ENCODE results near the gene ABHD8. TPM values are rescaled to one million over a fixed set of nuclear protein-coding genes. Genes with fewer than 3 reads are reported as not detected.

The ABHD8 gene
- total RNA-seq, 1 donor from 2014 or later = 16.9 TPM

- Mint-ChIP-seq H3K27ac (no peak overlapping the region), H3K36me3 (ENCODE audit: insufficient read depth) (no peaks in the 10 kb centered on the region), H3K4me3 (ENCODE audit: low read depth) (no peak overlapping the region), H3K4me1 (ENCODE audit: low read depth) (peaks cover 6% of the 10 kb centered on the region), H3K9me3 (ENCODE audit: low read depth) (peaks cover 4% of the 10 kb centered on the region), H3K27me3 (peaks cover 3% of the 10 kb centered on the region)
- DNase-seq (ENCODE audit: low spot score, unreplicated experiment) = no peak
- no peak for TF ChIP-seq CTCF (IDR thresholded peaks at IDR 0.05; ENCODE audit: unreplicated experiment)
Observed at GRCh38 chr19:17263712-17264640, 39.2 kb downstream of the ABHD8 start.

GRCh38 chr19:17262557-17262956, 40.7 kb downstream of the ABHD8 start:
- peaks cover 1% of the 10 kb centered on the region for H3K4me1 Mint-ChIP-seq (ENCODE audit: low read depth)
- TF ChIP-seq CTCF (IDR thresholded peaks at IDR 0.05; ENCODE audit: unreplicated experiment) = no peak
- H3K4me3 Mint-ChIP-seq (ENCODE audit: low read depth) = no peak overlapping the region
- DNase-seq (ENCODE audit: low spot score, unreplicated experiment) = no peak
- H3K9me3 Mint-ChIP-seq (ENCODE audit: low read depth) = peaks cover 4% of the 10 kb centered on the region
- no peak overlapping the region for H3K27ac Mint-ChIP-seq
- no peaks in the 10 kb centered on the region for H3K36me3 Mint-ChIP-seq (ENCODE audit: insufficient read depth)
- H3K27me3 Mint-ChIP-seq = peaks cover 3% of the 10 kb centered on the region

GRCh38 chr19:17260842-17261325, 42.3 kb downstream of the ABHD8 start:
- H3K27ac Mint-ChIP-seq = peak overlapping the region; percentile 27
- H3K27me3 Mint-ChIP-seq = peaks cover 3% of the 10 kb centered on the region
- no peaks in the 10 kb centered on the region for H3K9me3 Mint-ChIP-seq (ENCODE audit: low read depth)
- no peak overlapping the region for H3K4me3 Mint-ChIP-seq (ENCODE audit: low read depth)
- peak; percentile 97 for TF ChIP-seq CTCF (IDR thresholded peaks at IDR 0.05; ENCODE audit: unreplicated experiment)
- peak; percentile 85 for DNase-seq (ENCODE audit: low spot score, unreplicated experiment)
- no peaks in the 10 kb centered on the region for H3K36me3 Mint-ChIP-seq (ENCODE audit: insufficient read depth)
- H3K4me1 Mint-ChIP-seq (ENCODE audit: low read depth) = no peaks in the 10 kb centered on the region

GRCh38 chr19:17259934-17260333, 43.3 kb downstream of the ABHD8 start:
- no peak overlapping the region for H3K4me3 Mint-ChIP-seq (ENCODE audit: low read depth)

More at GRCh38 chr19:17259934-17260333, 43.3 kb downstream of the ABHD8 start:
- Mint-ChIP-seq H3K27me3 (peaks cover 3% of the 10 kb centered on the region), H3K4me1 (ENCODE audit: low read depth) (peaks cover 2% of the 10 kb centered on the region), H3K36me3 (ENCODE audit: insufficient read depth) (no peaks in the 10 kb centered on the region), H3K9me3 (ENCODE audit: low read depth) (no peaks in the 10 kb centered on the region), H3K27ac (no peak overlapping the region)
- no peak for TF ChIP-seq CTCF (IDR thresholded peaks at IDR 0.05; ENCODE audit: unreplicated experiment)
- DNase-seq (ENCODE audit: low spot score, unreplicated experiment) = no peak

All from progenitor cell of endocrine pancreas (in vitro differentiated cells).